Skin epidermis (tissue), 12 donors: ENCODE measurements around the gene SDK2.

ENCODE experiments used
- H3K27ac ChIP-seq, 21 experiments: fragments of 200-600 bp; sonication (generic) in 11 of 21; one replicate each; pipeline ENCODE4 v1.5.0; 2020; ENCODE audit warnings: mild to moderate bottlenecking in 3 of 21, inconsistent platforms in 2 of 21, moderate library complexity in 2 of 21
- H3K4me3 ChIP-seq, 7 experiments: fragments of 200-600 bp; sonication (generic) in 2 of 7; one replicate each; pipeline ENCODE4 v1.5.0; 2020; ENCODE audit warnings: inconsistent platforms in 2 of 7, mild to moderate bottlenecking in 2 of 7, moderate library complexity in 1 of 7

SDK2 gene

DNA sequence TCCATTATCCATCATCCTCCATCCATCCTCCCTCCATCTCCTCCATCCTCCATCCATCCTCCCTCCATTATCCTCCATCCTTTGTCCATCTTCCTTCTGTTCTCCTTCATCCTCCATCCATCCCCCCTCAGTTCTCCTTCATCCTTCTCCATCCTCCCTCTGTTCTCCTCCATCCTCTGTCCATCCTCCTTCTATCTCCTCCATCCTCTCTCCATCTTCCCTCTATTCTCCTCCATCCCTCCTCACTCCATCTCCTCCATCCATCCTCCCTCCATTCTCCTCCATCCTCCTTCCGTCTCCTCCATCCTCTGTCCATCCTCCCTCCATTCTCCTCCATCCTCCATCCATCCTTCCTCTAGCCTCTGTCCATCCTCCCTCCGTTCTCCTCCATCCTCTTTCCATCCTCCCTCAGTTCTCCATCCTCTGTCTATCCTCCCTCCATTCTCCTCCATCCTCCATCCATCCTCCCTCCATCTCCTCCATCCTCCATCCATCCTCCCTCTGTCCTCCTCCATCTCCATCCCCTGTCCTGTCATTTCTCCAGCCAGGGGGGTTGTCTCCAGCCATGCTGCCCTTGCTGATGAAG lies 143.7 kb downstream of the SDK2 start:
- no peak overlapping the region for H3K27ac ChIP-seq
- no peak overlapping the region for H3K4me3 ChIP-seq

DNA sequence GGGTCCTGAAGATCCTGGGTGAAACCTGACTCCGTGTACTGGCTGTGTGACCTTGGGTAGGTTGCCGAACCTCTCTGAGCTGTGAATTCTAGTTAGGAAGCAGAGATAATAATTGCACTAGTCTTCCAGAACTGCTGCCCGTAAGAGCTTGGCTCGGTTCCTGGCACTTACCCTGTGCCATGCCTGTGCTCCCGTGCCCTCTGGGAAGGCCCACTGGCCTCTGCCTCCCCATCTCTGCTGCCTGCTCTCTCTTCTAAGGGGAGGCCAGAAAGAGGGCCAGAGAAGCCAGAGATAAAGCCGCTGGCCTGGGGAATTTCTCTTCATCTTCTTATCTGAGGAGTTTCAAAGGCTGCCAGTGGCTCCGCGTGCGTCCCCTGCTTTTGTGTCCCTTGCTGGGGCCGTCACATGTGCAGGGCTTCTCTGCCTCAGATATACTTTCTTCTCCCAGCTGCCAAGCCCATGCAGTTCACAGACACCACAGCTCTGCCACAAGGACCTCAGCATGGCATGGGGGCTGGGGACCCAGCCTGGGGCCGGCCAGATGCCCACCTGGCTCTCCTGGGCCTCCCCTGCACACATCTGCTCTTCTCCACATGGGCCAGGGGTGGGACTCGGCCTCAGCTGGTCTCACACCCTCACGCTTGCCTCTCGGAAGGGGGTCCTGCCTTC lies 145.2 kb downstream of the SDK2 start:
- H3K27ac ChIP-seq: no peak overlapping the region

DNA sequence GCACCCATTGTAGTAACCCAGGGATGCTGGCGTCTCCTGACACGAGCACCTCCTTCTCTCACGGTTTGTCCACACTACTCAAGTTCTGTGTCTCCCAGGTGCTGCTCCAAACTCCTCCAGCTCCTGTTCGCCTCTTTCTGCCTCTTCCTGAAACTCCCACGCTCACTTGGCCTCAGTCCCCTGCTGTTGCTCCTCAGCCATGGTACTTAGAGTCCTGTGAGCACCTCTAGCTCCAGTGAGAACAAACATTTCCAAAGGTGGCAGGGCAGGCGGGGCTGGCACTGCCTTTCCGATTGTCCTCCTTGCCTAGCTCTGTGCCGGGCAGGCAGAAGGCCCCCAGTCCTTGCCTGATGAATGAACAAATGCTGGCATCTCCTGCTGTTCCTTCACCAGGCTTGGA lies 146.1 kb downstream of the SDK2 start:
- Histone ChIP-seq H3K27ac (no peak overlapping the region), H3K4me3 (no peak overlapping the region)

More for the DNA sequence above, 145.2 kb downstream of the SDK2 start:
- H3K4me3 ChIP-seq: no peak overlapping the region

DNA sequence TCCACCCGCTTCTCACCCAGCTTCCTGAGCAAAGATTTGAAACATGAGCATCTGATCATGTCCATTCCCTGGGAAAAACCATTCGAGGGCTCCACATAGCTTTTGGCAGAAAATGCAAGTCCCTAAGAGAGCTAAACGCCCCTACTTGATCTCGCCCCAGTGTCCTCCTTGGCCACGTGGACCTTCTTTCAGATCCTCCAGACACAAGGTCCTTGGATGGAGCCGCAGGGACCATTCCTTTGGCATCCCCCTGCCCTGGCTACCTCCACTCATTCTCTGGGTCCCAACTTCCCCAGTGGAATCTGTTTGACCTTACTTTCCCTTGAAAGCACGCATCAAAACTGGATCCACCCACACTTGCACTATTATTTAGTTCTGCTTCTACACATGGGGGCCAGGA lies 146.5 kb downstream of the SDK2 start:
- no peak overlapping the region for H3K4me3 ChIP-seq
- H3K27ac ChIP-seq: no peak overlapping the region

DNA sequence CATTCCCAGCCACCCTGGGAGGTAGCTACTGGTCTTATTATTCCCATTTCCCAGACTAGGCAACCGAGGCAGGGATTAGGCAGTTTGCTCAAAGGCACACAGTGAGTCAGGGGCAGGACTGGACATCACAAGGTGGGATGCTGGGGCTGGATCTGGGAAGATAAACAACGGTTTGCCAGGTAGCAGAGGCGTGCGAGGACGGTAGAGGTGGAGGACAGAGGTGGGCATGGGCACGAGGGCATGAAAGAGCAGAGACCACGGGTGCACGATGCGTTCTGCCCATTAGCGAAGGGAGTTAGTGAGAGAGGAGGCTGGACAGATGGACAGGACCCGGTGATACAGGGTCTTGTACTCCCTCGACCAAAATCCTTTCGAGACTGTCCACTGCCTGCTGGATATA lies 148.0 kb downstream of the SDK2 start:
- no peak overlapping the region for H3K4me3 ChIP-seq
- H3K27ac ChIP-seq: no peak overlapping the region

DNA sequence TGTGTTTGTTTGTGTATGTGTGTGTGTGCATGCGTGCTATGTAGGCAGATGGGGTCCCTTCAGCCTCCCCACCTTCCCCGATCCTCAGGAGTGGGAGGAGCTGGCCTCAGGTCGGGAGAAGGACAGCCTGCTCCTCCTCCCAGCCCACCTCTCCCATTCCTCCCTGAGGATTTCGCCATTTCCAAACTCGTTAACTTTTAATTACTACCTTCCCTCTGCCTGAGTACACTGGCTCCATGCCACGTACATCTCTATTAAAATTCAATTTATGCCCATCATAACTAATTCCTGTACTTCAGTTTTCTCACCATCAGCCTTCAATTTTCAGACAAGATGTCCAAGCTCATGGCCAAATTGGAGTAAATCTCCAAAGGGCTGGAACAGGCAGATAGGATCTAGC lies 148.6 kb downstream of the SDK2 start:
- no peak overlapping the region for H3K4me3 ChIP-seq
- H3K27ac ChIP-seq: no peak overlapping the region

DNA sequence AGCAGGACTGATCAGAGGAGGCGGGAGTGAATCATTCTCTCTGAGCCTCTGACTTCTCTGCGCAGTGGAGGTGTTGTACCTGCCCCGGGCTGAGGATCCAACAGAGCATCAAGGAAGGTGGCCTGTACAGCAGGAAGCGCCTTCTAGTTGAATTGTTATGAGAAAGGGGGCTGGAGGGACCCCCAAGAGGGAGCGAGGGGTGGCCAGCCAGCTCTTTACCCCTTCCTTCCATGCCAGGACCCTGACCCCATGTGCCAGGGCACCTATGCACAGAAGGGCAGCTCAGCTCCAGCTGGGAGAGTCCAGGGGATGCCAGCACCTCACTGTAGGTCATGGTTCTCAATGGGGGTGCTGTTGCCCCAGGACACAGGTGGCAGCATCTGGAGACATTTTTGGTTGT lies 149.3 kb downstream of the SDK2 start:
- Histone ChIP-seq H3K4me3 (no peak overlapping the region), H3K27ac (no peak overlapping the region)

DNA sequence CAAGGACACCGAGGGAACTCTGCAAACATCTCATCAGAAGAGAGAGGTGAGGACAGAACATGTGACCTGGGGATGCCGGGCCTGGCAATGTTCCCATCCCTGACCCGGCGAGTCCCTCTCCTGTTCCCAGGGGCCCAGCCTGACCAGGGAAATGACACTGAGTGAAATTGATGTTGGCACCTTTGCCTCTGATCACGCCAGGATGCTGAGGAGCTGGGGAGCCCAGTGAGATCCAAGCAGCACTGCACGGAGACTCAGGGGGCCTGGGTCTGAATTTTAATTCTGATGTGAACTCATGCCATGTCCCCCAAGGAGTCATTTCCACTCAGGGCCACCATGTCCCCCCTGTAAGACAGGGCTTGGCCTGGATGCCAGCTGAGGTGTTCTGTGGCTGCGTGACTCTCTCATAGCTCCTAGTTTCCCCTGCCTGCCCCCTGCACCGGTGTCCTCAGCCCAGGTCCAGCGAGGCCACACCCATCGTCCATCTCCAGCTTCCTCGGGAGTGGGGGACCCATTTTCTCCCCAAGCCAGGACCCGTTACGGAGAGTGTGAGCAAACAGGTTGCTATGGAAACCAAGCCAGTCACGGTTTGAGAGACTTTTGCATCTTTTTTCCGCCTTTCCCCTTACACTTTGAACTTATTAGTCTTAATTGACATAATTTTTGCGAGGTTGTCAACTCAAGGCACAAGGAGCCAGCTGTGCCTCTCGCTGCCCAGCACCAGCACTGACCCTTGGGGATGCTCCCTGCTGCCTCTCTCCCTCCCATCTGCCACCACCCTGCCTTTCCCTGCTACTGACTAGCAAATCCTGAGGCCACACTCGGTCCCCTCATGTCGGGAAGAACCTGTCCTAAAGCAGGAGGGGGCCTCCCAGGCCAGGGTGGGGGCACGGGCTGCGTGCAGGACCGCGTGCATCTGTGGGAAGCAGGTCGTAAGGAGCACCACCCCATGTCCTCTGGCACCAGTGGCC lies 150.0 kb downstream of the SDK2 start:
- no peak overlapping the region for H3K27ac ChIP-seq
- no peak overlapping the region for H3K4me3 ChIP-seq

DNA sequence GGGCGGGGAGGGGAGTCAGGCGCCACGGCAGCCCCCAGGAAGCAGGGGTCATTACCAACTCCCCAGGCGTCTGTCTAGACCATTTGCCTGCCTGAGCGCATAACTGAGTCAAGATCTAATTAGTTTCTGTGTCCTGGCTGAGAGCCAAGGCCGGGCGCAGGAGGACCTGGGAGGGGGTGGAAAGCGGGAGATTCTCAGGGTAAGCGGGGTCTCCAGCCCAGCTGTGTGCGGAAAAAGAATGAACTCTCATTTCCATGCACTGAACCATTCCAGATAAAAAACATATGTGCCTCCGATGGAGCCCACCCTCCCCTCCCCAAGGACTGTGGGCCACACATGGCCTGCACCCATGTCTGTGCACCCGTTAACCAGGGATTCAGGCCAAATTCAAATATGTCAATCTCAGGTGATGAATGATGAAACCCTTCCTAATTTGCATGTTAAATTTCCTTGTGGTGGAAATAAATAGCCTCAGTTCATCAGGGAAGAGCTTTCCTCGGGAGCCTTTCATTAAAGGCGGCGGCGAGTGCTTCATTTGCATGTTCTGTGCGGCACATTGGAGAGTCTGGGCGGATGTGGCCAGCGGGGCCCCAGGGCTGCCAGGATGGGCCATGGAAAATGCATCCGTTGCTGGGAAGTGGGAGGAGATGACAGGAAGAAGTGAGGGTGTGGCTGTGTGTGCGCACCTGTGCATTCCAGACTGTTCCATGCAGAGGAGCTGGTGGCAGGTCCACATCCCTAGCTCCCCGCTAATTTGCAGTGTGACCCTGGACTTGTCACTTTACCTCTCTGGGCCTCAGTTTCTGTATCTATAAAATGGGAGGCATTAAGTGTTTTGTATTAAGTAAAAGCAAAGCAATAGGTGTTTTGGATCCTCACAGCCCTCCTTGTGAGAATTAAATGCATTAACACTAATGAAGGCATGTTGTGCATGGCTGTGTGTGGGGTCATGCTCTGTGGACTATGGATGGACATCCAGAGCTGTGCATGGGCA lies 151.1 kb downstream of the SDK2 start:
- H3K27ac ChIP-seq: no peak overlapping the region
- no peak overlapping the region for H3K4me3 ChIP-seq

DNA sequence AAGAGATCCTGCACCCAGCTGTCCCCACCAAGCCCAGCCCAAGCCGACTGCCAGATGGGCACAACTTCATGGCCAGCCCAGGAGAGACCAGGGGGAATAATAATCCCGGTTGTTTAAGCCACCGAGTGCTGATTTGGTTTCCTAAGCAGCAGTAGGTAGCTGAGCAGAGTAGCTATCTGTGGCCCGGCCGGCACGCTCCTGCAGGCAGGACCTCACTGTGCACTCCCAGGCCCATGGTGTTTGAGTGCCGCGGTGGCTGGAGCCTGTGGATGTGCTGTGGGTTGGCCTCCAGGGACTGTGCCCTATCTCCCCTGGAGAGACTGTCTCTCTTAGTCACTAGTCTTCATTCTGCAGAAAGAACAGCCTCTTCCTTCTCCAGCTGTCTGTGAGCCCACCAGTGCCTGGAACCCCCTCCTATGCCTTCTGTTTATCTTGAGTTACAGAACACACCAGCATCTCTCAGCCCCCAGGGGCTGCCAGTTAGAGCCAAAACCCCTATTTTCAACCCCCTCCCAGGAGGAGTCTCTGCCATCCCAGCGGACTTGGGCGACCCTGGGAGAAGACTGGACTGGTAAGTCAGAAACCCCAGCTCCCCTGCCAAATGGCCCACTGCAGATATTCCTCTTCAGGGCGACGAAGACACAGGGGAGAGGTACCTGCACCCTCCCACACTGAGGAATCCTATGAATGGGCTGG lies 152.0 kb downstream of the SDK2 start:
- no peak overlapping the region for H3K4me3 ChIP-seq

DNA sequence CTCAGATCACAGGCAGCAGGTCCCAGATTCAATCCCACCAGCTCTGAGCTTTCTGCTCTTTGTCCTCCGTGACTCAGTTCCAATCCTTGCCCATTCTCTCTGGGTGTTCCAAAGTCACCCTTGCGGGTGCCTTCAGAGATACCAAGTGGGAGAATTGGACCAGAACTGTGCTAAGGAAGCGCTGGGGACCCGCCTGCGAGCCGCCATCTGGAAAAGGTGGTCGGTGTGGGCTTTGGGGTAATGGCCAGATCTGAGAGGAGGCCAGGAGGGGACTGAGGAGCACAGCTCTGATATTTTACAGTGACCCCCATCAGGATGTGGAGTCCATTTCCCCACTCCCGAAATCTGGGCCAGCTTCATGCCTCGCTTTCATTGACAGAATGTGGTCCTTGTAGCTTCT lies 152.6 kb downstream of the SDK2 start:
- H3K27ac ChIP-seq: no peak overlapping the region
- H3K4me3 ChIP-seq: no peak overlapping the region

More for the DNA sequence above, 152.0 kb downstream of the SDK2 start:
- H3K27ac ChIP-seq: no peak overlapping the region

DNA sequence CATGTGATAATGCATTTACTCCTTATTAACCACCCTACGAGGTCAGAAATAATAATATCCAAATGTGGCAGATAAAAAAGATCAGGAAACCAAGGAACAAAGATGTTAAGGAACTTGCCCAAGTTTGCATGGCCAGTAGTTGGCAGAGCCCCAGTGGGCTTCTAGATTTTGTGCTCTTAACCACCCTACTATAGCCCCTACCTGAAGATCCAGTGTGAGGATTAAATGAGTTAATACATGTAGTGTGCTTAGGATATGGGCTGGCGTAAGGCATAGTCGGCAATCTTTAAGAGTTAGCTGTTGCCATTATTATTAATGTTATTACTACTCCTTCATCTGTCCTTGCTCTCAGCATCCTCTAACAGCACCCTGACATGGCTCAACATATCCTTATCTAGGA lies 153.4 kb downstream of the SDK2 start:
- H3K4me3 ChIP-seq: no peak overlapping the region
- no peak overlapping the region for H3K27ac ChIP-seq

DNA sequence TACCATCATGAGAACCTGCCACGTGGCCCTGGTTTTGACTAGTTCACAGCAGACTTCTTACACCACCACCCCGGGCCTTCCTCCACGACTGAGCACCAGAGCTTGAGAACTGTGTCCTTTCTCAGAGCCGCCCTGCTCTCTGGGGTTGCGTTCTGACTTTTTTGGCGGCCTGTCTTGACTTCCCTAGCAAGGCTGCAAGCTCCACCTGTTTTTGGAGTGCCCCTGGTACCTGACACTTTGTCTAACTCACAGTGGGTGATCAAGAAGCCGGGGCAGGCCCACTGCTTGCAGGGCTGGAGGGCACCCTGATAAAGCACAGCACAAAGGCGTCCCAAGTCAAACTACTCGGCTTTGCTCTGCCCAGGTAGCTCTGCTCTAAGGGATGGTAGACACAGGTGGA lies 154.3 kb downstream of the SDK2 start:
- Histone ChIP-seq H3K4me3 (no peak overlapping the region), H3K27ac (no peak overlapping the region)

DNA sequence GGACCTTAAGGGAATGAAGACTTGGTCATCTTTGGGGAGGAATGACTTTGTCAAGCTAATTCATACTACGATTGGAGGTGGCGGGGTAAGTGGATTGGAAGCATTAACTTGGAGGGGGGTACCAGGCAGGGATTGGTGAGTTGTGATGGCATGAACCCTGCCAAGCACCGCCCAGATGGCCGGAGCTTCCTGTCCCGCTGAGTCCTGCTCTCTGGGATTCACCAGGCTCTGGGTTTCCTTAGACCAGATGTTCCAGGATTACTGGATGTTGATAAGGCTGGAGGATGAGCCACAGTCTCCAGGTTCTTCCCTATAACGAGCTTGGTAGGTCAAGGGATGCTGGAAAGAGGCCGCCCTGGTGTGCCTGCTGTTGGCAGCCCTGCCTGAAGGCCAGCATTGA lies 154.9 kb downstream of the SDK2 start:
- Histone ChIP-seq H3K27ac (no peak overlapping the region), H3K4me3 (no peak overlapping the region)

DNA sequence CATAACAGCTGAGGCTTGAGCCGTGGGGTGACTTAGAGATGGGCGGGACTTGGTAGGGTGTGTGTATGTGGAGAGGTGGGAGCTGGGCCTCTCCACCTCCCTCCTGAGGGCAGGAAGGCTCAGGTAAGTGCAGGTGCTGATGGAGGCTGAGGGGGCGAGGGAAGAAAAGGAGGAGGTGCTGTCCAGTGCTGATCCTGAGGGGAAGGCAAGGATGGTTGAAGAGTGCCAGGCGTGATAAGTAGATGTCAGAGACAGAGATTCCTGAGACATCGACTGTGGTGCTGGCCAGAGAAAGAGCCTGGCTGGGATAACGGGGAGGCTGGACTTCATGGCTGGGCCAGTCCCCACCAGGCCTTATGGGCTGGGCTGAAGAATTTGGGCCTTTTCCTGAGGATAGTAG lies 159.1 kb downstream of the SDK2 start:
- H3K27ac ChIP-seq: no peak overlapping the region
- no peak overlapping the region for H3K4me3 ChIP-seq

DNA sequence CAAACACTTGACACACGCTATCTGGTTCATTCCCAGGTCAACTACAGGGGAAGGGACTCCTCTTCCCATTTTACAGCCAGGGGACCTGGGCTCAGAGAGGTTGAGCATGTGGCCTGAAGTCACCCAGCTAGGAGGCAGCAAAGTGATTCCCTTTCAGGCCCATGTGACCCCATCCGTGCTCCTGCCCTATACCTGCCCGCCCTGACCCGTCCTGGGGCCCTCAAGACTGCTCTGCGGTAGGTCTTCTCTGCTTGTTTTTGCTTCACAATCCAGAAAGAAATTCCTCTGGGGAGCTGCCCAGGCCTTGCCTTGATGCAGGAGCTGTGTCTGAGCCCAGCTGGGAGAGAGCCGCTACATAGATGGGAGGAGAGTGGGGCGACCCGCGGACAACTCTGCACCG lies 161.4 kb downstream of the SDK2 start:
- H3K27ac ChIP-seq: no peak overlapping the region
- no peak overlapping the region for H3K4me3 ChIP-seq

DNA sequence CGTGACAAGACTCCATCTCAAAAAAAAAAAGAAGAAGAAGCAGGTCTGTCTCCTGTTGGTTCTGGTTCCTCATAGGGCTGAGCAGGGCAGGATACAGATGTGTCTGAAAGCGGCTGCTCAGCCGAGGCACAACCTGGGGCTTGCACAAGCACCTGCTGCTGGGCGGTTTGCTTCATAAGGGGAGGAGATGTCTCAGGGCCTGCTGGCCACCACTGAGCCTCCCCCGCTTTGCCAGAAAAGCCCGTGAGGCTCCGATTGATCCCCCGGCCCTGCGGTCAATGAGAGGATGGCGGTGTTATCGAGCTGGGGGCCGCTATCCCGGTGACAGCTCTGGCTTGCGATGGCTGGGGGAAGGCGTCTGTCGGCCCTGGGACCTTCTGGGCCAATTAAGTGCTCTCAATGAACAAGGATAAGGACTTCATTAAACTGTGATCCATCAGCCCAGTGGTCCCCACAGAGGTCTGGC lies 162.0 kb downstream of the SDK2 start:
- Histone ChIP-seq H3K4me3 (no peak overlapping the region), H3K27ac (no peak overlapping the region)

DNA sequence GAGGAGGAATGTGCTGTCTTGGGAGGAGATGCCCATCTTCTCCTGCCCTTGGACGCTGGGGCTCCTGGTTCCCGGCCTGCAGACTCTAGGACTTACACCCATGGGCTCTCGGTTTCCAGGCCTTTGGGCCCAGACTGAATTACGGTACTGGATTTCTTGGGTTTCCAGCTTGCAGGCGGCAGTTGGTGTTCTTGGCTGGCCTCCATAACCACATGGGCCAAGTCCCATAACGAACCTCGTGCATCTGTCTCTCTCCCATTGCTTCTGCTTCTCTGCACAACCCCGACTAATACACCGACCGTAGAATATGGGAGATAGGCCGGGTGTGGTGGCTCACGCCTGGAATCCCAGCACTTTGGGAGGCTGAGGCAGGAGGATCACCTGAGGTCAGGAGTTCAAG lies 162.6 kb downstream of the SDK2 start:
- Histone ChIP-seq H3K4me3 (no peak overlapping the region), H3K27ac (no peak overlapping the region)

DNA sequence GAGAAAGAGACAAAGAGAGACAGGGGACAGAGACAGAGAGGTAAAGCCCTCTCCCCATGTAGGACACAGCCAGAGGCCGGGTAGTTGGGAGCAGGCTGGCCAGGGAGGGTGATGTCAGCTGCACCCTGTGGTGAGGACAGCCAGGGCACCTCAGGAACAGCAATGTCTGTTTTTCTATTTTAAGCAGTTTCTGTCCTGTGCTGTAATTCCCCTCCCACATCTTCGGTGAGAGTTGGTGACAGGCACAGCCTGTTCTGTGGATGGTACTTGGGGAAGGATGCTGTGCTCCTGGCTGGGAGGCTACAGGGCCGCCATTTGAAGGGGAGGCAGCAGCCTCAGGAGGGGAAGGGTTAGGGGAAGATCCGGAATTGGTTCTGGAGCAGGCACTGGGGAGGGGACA lies 163.5 kb downstream of the SDK2 start:
- H3K27ac ChIP-seq: no peak overlapping the region

More for the DNA sequence above, 163.5 kb downstream of the SDK2 start:
- H3K4me3 ChIP-seq: no peak overlapping the region
